ENCODE measurements around the gene UBE2E2.

Gene UBE2E2

DNA sequence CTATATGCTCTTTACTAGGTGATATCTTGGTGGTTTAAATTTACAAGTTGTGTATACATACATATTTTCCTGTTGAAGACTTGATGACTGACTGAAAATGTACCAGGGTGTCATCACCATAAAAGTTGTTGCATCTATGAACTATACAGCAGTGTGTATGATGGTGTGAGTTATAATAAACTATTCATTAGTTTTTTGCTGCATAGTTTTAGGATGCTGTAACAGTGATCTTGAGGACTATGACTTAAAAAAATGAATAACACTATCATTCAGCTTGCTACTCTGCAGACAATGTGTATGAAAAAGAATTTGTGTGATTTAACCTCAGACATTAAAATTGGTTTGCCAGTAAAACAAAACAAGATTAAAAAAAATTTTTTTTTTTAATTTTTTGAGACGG is 49.0 kb downstream of the UBE2E2 start:
- Mint-ChIP-seq H3K4me3 (no peak overlapping the region), H3K4me1 (peaks cover 20% of the 10 kb centered on the region), H3K9me3 (no peaks in the 10 kb centered on the region), H3K27me3 (ENCODE audit: low read depth) (no peaks in the 10 kb centered on the region), H3K27ac (no peak overlapping the region), H3K36me3 (ENCODE audit: low read depth) (no peaks in the 10 kb centered on the region)
- TF ChIP-seq, protein P1, sequence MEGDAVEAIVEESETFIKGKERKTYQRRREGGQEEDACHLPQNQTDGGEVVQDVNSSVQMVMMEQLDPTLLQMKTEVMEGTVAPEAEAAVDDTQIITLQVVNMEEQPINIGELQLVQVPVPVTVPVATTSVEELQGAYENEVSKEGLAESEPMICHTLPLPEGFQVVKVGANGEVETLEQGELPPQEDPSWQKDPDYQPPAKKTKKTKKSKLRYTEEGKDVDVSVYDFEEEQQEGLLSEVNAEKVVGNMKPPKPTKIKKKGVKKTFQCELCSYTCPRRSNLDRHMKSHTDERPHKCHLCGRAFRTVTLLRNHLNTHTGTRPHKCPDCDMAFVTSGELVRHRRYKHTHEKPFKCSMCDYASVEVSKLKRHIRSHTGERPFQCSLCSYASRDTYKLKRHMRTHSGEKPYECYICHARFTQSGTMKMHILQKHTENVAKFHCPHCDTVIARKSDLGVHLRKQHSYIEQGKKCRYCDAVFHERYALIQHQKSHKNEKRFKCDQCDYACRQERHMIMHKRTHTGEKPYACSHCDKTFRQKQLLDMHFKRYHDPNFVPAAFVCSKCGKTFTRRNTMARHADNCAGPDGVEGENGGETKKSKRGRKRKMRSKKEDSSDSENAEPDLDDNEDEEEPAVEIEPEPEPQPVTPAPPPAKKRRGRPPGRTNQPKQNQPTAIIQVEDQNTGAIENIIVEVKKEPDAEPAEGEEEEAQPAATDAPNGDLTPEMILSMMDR (IDR thresholded peaks at IDR 0.05; ENCODE audit: unreplicated experiment in 3 of 3), result no peak

DNA sequence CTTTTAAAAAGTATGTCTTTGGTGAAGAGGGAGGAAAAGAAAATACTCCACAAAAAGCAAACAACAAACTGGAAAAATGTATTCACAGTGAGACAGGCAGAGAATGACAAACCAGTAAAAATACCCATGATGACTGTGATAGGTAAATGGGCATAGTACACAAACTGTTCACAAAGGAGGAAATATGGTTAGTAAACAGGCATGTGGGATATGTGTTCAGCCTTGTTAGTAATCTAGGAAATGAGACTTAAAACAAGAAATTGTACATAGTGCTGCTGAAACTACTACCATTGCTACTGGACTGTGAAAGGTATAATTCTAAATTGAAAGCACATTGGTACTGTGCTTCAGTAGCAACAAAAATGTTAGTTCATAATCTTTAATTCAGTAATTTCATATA is 50.1 kb downstream of the UBE2E2 start:
- Mint-ChIP-seq H3K9me3 (no peaks in the 10 kb centered on the region), H3K36me3 (ENCODE audit: low read depth) (peaks cover 4% of the 10 kb centered on the region), H3K27ac (no peak overlapping the region), H3K4me3 (no peak overlapping the region), H3K4me1 (peaks cover 20% of the 10 kb centered on the region), H3K27me3 (ENCODE audit: low read depth) (no peaks in the 10 kb centered on the region)
- TF ChIP-seq, protein P1 (IDR thresholded peaks at IDR 0.05; ENCODE audit: unreplicated experiment in 3 of 3), result no peak

DNA sequence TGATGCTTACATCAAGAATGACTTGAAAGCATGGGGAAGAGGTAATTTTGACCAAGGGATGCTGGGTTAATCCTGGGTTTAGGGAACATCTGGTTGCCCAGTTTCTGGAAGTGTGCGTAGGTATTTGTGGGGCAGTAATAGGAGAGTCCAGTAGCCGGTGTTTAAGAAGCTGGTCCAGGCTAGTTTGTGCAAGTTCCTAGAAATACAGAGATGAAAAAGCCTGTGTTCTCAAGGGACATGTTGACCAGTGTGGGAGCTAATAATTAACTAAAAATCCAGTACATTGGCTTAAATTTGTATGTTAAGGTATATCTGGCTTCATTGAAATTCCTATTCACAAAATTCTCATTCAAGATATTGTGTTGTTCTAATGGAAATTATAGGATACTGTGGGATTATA is 51.2 kb downstream of the UBE2E2 start:
- H3K36me3 Mint-ChIP-seq (ENCODE audit: low read depth), result peaks cover 4% of the 10 kb centered on the region
- peak overlapping the region in 1 of 3 experiments; percentile 65 for H3K27ac Mint-ChIP-seq

DNA sequence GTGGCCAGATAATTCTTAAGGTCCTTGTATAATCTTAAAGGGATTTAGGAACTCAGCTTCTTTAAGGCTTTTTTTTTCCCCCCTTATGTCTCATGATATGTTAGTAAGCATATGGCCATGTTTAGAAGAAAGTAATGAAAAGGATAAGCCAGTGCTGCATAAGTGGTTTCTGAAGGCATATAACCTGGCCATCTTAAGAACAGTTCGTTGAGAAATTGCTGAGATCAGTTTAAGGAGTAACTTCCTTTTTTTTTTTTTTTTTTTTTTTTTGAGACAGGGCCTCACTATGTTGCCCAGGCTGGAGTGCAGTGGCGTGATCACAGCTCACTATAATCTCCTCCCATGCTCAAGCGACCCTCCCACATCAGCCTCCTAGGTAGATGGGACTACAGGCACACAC is 51.7 kb downstream of the UBE2E2 start:
- Mint-ChIP-seq H3K36me3 (ENCODE audit: low read depth) (peaks cover 4% of the 10 kb centered on the region), H3K9me3 (no peaks in the 10 kb centered on the region), H3K4me3 (no peak overlapping the region), H3K27me3 (ENCODE audit: low read depth) (no peaks in the 10 kb centered on the region), H3K27ac (peak overlapping the region in 1 of 3 experiments; percentile 65), H3K4me1 (peaks cover 20% of the 10 kb centered on the region)
- TF ChIP-seq, protein P1 (IDR thresholded peaks at IDR 0.05; ENCODE audit: unreplicated experiment in 3 of 3), result no peak

More for the DNA sequence above, 51.2 kb downstream of the UBE2E2 start:
- H3K4me3 Mint-ChIP-seq, result no peak overlapping the region
- no peaks in the 10 kb centered on the region for H3K9me3 Mint-ChIP-seq
- no peaks in the 10 kb centered on the region for H3K27me3 Mint-ChIP-seq (ENCODE audit: low read depth)
- H3K4me1 Mint-ChIP-seq, result peaks cover 20% of the 10 kb centered on the region
- TF ChIP-seq, protein P1 (IDR thresholded peaks at IDR 0.05; ENCODE audit: unreplicated experiment in 3 of 3), result no peak

DNA sequence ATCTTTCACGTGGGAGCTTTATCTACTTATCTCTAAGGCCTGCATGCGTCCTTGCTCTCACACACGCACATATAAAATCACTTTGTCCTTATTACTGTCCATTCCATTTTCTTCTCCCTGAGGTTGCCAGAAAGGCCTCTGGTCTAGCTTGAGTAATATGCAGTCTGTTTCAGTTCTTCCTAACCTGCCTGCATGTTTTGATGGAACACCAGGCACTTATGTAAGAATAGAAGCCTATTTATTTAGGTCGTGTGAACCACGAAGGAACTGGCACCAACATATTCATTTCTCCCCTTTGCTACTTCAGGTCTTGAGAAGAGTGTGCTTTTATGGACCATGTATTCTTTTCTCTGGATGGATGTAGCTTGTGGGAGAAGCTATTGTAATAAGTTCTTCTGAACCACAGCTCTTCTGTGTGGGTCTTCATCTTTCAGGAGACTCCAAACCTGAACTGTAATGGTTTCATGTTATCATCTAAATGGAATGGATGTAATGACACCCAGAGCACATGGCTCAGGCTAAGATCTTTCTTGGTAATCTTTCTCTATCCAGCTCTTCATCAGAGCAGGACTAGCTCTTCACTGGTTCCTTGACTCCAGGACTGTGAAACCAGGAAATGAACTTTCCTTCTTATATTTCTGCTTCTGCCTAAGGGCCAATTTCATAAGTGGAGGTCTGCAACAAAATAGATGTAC is 53.8 kb downstream of the UBE2E2 start:
- Mint-ChIP-seq H3K9me3 (no peaks in the 10 kb centered on the region), H3K4me1 (peaks cover 15% of the 10 kb centered on the region), H3K27me3 (ENCODE audit: low read depth) (no peaks in the 10 kb centered on the region), H3K27ac (peak overlapping the region in 1 of 3 experiments; percentile 41), H3K4me3 (no peak overlapping the region), H3K36me3 (ENCODE audit: low read depth) (peaks cover 4% of the 10 kb centered on the region)
- TF ChIP-seq, protein P1 (IDR thresholded peaks at IDR 0.05; ENCODE audit: unreplicated experiment in 3 of 3), result no peak

DNA sequence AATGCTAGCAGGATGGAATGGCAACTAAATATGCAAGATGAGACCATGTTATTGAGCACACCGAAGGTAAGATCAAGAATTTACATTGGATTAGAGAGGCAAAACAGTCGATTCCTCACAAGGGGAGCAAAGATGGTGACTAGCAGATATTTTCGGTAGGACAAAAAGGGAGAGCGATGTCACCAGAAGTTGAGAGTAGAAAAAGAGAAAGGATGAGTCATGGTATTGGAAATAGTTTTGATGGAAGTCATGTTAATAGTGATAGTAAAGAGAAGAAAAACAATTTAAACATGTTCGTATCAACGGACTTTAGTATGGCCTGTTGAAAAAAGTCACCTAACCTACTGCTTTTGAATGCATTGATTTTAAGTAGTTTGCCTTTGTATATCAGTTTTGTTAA is 55.0 kb downstream of the UBE2E2 start:
- no peaks in the 10 kb centered on the region for H3K27me3 Mint-ChIP-seq (ENCODE audit: low read depth)
- TF ChIP-seq, protein P1 (IDR thresholded peaks at IDR 0.05; ENCODE audit: unreplicated experiment in 3 of 3), result no peak
- H3K36me3 Mint-ChIP-seq (ENCODE audit: low read depth), result peaks cover 4% of the 10 kb centered on the region
- H3K4me3 Mint-ChIP-seq, result no peak overlapping the region
- H3K9me3 Mint-ChIP-seq, result no peaks in the 10 kb centered on the region
- no peak overlapping the region for H3K27ac Mint-ChIP-seq
- peaks cover 20% of the 10 kb centered on the region for H3K4me1 Mint-ChIP-seq
